Activated T-cell treated with anti-CD3 and anti-CD28 coated beads for 24 hours (primary cell): Measurements from ENCODE around the gene PANK4.
A peak's percentile ranks its signal among the peaks of the same experiment; 100 is the strongest.
"Not testable (repeated sequence)": the region's sequence is repeated elsewhere in the genome, so short reads cannot be mapped to it uniquely, and the experiment has no call there.

Experiments used
- DNase-seq: peaks from one replicate; pipeline ENCODE4 v3.0.0-alpha.2; 2020; ENCODE audit warnings: low read depth

PANK4 gene

DNA sequence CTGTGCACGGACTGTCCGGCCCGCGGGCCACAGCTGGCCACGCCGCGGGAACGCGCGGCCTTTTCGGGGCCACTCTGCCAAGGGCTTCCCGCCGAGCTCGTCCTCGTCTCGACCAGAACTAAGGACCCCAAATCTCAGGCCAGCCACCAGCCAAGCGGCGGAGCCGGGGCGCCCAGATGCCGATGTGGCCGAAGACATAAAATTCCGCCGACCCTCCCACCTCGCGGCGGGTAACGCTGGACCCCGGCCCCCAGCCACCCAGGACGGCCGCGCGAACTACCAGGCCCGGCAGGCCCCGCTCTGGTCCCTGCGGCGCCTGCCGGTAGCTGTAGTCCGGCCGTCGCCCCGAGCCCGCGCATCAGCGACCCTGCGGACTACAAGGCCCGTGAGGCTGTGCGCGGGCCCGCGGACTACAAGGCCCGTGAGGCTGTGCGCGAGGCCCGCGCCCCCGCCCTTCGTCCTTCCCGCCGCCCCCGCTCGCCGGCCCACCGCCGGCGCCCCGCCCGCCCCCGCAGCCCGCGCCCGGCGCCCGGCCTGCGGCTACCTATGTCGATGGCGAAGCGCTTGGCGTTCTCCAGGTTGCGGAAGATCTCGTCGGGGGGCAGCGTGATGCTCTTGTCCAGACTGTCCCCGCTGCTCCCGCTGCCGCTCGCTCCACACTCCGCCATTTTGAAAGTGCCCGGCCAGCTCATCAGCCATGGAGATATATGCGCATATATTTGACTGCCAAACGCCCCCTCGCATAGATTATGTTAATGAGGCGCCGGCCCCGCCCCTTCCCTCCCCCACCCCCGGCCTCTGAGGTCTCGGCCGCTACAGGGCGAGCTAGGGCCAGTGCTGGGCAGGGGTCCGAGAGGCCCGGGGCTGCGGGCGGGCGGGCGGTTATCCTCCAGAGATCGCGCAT is at the start of gene PANK4:
TSS of gene PANK4 (minus strand) at position 677 of the 904 bp plus-strand sequence. CDS start at position 668, 9 bp downstream.
- peak; percentile 81 for DNase-seq

DNA sequence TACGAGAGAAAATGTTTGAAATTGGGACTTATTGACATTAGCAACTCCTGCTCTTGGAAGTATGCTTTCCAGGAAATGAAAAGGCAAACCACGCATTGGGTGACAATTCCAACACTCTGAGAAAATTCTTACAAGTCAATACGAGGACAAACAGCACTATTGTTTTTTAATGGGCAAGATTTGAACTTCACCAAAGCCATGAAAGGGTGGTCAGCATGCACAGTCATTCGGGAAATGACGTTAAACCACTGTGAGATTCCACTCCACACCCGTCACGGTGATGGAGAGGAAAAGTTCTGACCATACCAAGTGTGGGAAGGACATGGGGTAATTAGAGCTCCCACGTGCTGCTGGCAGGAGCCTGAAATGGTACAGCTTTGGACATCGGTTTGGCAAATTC is 48.0 kb upstream of the PANK4 start:
- DNase-seq, result no peak

DNA sequence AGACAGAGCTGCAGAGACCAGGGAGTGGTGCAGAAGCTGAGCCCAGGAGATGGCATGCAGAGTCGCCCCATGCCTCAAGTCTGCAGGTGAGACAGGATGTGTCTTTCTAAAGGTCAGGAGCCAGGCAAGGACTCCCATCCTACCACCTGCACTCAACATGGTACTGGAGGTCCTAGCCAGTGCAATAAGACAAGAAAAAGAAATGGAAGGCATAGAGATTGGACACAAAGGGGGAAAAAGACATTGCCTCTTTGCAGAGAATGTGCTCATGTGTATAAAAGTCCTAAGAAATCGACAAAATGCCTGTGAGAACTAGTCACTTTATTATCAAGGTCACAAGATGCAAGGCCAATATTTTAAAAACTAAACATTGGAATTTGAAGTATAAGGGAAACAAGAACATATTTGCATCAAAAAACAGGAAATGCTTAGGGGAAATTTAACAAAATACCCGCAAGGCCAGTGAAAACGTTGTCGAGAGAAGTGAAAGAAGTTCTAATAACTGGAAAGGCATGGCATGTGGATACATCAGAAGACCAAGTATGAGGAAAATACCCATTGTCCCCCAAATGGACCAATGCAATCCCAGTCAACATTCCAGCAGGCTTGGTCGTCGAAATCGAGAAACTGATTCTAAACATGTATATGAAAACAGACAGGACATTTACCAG is 47.0 kb upstream of the PANK4 start:
- no peak for DNase-seq

DNA sequence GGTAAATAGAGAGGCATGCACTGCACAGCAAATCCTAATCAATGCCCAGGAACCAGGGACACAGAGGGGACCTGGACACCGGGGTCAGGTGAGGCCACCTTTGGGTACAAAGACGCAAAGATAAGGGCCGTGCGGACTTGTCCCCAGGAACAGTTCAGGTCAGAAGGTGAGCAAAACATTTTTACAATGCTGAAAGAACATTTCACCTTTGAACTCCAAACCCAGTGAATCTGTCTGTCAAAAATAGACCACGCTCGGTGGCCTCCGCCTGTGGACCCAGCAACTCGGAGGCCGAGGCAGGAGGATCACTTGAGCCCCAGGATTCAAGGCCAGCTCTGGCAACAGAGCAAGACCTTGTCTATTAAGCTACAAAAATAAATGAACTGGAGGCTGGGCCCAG is 45.0 kb upstream of the PANK4 start:
- no peak for DNase-seq

DNA sequence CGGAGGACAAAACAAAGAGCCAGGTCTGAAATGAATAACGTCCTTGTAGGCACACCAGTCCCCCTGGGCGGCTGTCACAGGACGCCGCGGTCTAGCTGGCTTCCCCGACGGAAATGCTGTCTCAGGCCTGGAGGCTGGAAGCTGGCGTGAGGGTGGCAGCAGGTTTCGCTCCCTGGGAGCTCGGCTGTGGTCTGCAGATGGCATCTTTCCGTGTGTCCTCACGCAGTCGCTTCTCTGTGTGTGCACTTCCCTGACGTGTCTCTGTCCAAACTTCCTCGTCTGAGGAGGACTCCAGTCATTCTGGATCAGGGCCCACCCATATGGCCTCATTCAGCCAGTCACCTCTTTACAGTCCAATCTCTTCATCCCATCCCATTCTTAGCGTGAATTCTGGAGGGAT is 43.9 kb upstream of the PANK4 start:
- DNase-seq, result no peak

DNA sequence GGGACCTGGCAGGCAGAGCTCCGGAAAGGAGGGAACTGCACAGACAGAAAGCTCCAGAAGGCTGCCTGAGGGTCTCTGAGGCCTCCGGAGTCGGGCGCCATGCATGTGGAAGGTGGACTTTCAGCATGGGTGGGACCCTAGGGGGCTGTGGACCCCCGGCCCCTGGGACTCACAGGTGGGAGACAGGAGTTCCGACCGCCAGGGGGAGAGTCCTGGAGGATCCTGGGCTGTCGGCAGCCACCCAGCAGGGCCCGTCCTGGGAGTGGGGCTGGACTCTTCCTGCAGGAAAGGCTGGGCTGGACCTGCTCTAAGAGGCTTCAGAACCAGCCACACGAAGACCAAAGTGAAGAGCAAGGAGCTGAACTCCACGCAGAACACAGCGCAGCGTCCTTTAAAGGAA is 43.3 kb upstream of the PANK4 start:
- not testable (repeated sequence) for DNase-seq

DNA sequence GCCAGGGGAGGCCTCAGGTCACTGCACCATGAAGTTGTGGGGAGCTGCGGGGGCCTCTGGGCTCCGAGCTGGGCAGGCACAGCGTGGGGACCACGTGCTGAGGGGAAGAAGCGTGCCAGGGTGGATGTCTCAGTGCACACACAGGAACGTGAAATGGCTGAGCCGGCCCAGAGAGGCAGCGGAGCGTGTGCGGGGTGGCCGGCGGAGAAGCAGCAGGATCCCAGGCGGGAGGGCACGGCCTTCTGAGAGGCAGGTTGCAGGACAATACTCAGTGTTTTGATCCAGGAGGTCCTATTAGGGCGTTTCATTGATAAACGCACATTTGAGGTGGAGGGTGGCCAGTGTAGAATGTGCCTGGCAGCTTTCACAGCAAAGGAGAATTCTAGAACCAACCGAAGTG is 42.7 kb upstream of the PANK4 start:
- no peak for DNase-seq

DNA sequence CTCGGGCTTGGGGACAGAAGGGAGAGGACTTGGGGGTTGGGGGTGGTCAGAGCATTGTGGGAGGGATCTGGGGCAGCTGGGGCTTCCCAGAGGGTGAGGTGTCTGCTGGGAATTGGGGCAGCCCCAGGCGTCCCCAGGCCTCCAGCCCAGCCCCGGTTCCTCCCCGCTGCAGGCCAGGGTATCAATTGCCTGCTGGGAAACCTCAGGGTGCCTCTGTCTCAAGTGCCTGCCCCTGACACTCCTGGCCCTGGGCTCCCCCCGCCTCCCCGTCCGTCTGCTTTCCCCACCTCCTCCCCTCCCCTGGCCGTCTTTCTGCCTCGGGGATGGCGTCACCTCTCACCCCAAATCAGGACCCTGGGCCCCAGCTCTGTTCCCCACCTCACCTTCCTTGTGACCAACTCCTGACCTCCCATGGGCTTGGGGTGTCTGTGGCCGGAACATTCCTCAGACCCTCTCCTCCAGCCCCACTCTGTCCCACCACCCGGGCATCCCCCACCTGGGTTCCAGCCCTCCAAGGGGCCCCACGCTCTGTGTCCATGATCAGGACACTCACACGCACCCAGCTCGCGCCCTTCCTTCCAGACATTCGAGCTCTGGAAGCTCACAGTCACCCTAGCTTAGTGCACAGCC is 41.9 kb upstream of the PANK4 start:
- DNase-seq, result not testable (repeated sequence)

DNA sequence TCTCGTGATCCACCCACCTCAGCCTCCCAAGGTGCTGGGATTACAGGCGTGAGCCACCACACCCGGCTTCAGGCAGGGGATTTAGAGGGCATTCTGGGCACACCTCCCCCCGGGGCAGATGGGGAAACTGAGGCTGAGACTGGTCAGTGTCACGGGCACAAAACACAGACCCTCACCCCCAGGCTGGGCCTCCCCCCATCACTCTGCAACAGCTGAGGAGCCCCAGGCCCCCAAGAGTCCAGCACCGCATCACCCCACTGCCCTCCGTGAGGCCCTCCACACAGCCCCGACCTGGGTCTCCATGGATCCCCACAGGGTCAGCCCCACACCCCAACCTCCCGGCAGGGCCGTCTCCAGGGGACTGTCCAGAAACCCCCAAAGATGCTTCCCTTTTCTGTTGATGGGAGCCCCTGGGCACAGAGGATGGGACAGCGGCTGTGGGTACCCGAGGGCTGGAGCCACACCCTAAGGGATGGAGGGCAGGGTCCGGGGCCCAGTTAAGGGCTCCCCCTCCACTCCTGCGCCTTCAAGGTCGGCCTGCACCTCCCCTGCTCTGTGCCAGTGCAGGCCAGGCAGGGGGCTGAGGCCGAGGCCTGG is 40.8 kb upstream of the PANK4 start:
- DNase-seq, result no peak

DNA sequence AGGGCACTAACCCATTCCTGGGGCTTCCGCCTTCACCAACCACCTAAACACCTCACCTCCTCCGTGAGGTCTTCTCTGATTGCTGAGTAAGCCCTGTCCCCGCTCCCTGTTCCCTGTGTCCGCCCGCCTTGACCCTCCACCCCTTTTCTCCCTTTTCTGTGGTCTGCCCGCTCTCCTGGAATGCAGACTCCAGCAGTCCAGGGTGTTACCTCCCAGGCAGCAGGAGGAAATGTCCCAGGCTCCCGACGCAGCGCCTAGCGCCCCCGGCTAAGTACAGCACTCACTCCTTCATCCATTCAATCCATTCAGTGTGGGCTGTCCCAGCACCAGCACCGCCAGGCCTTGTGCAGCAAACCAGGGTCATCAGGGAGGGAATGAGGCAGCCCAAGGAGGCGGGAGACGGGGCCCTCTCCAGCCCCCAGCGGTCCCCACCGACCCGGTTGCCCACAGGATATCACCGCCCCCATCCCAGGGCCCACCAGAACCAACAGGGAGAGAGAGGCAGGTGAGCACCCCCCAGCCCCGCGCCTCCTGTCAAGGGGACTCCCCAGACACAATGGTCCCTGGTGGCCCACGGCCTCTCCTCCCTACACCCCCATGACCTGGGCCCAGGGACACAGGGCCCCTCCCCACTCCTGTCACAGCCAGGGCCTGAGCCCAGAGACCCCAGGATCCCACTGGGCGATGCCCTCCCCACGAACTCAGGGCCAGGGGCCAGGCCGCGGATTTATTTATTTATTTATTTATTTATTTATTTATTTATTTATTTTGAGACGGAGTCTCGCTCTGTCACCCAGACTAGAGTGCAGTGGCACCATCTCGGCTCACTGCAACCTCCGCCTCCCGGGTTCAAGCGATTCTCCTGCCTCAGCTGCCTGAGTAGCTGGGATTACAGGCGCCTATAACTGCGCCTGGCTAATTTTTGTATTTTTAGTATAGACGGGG is 40.0 kb upstream of the PANK4 start:
- DNase-seq, result no peak

DNA sequence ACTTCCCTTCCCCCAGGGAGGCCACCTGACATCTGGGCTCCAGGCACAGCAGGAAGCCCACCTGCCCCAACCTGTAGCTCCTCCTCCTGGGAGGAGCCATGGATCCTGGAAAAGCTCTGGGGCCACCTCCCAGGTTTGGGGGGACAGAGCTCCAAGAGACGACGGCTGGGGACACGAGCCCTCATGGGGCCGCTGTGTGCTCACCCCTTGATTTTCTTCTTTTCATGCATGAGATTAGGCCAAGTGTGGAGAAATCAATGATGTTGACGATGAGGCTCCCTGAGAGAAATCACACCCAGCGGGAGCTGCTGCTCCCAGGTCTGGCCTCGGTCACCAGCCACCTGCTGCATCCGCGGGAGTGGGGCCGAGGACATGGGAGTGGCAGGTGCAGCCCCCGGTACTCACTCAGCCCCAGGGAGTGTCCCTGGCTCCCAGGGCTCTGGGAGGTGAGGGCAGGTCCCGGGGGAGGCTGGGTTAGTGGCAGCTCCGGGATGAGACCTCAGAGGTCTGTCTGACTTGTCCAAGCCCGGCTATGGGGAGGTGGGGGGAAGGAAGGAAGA is 38.5 kb upstream of the PANK4 start:
- no peak for DNase-seq

DNA sequence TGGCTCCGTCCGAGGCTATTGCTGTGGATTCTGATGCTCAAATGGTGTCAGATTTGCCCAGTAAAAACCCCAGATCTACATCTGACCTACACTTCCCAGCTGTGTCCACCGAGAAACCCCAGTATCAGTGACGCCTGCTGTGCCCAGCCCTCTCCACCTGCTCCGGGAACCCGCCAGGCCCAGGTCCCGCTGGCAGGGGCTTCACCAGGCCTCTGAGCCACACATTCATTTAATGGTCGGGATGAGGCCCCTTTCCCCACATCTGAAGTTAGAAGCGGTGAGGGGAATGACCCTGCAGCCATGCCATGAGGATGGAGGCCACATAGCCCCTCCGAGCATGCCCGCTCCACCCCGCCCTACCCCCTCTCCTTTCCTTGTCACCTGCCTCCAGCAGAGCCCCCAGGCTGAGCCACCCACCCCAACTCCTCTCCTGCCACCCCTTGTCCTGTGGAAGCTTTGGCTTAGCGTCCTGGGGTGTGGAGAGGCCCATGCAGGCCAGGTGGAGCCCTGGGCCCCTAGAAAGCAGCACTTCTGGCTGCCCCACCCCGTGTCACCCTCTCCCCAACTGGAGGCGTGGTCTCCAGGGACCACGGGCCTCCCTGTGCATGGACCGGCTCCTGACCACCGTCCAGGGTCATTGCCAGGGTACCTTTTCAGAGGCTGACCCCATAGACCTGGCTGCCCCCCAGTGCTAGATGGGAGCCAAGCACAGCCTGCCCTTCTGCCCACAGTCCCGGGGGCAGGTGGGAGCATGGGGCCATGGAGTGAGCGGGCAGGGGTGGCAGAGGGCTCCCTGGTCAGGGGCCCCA is 37.8 kb upstream of the PANK4 start:
- DNase-seq, result no peak

DNA sequence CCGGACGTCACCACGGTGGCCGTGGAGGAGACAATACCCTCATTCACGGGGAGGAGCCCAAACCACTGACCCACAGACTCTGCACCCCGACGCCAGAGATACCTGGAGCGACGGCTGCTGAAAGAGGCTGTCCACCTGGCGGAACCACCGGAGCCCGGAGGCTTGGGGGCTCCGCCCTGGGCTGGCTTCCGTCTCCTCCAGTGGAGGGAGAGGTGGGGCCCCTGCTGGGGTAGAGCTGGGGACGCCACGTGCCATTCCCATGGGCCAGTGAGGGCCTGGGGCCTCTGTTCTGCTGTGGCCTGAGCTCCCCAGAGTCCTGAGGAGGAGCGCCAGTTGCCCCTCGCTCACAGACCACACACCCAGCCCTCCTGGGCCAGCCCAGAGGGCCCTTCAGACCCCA is 36.8 kb upstream of the PANK4 start:
- DNase-seq, result no peak

DNA sequence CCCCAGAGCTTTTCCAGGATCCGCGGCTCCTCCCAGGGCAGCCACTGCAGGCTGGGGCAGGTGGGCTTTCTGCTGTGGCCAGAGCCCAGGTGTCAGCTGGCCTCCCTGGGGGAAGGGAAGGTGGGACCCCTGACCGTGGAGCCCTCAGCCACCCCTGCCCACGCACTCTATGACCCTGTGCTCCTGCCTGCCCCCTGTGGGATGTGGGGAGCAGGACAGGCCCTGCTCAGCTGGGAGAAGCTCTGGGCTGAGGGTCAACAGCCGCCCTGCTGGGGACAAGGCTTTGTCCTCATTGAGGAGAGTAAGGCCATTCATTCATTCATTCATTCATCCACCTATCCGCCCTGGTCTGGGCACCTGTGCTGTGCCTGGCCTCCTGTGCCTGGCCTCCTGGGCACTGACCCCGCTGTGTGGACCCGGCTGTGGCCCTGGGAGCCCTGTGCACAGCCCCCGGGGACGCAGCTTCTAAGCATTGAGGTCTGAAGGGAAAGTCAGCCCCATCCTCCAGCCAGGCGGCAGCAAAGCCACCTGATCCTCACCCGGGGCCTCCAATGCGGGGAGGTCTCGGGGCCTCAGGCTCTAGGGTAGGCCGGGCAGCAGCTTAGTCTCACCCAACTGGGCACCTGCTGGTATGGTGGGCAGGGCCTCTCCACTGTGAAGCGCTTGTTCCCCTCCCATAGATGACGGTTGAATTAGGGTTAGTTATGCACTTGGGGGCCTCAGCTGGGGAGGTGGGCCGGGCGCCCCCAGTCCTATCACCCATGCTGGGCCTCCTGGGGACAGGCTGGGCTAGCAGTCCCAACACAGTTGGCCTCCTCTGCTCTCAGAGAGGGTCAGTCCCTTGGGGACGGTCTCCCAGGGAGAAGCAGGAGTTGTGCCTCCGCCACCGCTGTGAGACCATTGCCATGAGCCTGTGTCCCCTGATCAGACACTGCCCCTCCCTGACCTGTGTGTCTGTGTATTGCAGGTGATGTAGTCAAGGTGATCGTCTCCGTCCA is 35.8 kb upstream of the PANK4 start:
- DNase-seq, result no peak

DNA sequence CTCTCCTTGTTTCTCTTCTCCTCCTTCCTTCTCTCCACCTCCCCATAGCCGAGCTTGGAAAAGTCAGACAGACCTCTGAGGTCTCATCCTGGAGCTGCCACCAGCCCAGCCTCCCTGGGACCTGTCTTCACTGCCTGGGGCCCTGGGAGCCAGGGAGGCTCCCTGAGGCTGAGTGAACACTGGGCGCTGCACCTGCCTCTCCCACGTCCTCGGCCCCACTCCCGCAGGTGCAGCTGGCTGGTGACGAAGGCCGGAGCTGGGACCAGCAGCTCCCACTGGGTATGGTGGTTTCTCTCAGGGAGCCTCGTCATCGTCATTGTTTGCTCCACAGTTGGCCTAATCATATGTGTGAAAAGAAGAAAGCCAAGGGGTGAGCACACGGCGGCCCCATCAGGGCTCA is 35.0 kb upstream of the PANK4 start:
- no peak for DNase-seq

DNA sequence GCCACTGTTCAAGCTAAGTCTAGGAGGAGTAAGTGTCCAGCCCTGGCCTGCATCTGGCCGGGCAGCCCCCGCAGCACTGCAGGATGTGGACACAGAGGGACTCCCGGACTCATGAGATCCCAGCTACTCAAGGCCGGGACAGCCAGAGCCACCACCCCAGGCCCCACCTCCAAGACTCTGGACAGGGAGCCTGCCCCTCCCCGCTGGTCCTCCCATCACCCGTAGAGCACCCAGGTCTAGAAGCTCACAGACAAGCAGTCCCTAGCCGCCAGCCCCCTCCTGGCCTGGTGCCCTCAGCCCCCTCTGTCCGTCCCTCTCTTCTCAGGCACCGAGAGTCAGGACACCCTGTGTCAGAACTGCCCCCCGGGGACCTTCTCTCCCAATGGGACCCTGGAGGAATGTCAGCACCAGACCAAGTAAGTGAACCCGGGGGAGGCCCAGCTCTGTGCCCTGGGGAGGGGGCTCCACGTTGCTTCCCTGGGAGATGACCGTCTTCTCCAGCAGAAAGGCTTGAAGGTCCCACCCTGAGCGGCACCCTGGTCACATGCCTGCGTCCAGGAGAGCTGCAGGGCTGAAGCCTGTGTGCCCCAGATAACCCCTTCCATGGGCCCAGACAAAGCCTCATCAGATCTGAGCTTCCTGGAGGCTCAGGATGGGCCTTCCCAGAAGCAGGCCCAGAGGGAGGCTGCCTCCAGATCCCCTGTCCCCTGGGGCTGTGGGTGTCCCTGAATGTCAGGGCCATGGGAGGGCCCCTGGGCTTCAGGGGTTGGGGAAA is 34.1 kb upstream of the PANK4 start:
- no peak for DNase-seq

DNA sequence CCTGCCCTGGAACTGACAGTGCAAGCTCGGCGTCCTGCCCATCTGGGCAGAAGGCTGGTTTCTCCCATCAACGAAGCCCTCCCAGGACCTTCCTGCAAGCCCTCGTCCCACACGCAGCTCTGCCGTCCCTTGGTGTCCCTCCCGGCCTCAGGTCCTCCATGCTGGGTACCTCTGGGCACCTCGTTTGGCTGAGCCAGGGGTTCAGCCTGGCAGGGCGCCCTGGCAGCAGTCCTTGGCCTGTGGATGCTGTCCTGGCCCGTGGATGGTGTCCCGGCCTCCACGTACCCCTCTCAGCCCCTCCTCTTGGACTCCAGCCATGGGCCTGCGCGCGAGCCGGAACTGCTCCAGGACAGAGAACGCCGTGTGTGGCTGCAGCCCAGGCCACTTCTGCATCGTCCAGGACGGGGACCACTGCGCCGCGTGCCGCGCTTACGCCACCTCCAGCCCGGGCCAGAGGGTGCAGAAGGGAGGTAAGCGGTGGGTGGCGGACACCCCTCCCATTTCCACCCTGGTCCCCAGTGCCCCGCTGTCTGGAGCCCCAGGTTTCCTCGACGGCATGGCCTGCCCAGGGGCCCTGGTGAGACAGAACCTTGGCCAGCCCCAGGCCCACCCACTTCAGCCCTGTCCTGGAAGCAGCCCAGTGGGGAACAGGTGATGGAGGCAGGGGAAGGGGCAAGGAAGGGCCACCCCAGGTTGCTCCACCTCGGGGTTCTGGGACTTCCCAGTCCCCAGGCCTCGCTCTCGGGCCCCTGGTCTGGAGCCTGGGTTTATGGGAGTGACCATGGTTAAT is 33.3 kb upstream of the PANK4 start:
- DNase-seq, result no peak
